ENCODE measurements around the gene ARGFX. TPM values are rescaled to one million over a fixed set of nuclear protein-coding genes. Genes with fewer than 3 reads are reported as not detected.
"Not testable (repeated sequence)": the region's sequence is repeated elsewhere in the genome, so short reads cannot be mapped to it uniquely, and the experiment has no call there.

ARGFX gene
- polyA plus RNA-seq, 10 donors: 0.15 TPM; not detected in 9

GRCh38 chr3:121598564-121598963 lies 30.8 kb downstream of the ARGFX start:
- no peak for DNase-seq

GRCh38 chr3:121599900-121600299 lies 32.2 kb downstream of the ARGFX start:
- not testable (repeated sequence) for DNase-seq

- peak in 1 of 3 donors; percentile 2 for DNase-seq
Observed at GRCh38 chr3:121601212-121601812, 33.6 kb downstream of the ARGFX start.

- no peak for DNase-seq
Observed at GRCh38 chr3:121604759-121605158, 37.0 kb downstream of the ARGFX start.

- DNase-seq: no peak
Observed at GRCh38 chr3:121606106-121606505, 38.4 kb downstream of the ARGFX start.

Other genes starting within 250 kb of the ARGFX start
- gene POLQ, start 22.0 kb upstream of the ARGFX start, polyA plus RNA-seq (ENCODE audit: insufficient read length in 10 of 10): 1 to 10 TPM; 2.4 to 4.9 (median 3.1) TPM
- gene FBXO40, start 25.4 kb downstream of the ARGFX start, polyA plus RNA-seq (ENCODE audit: insufficient read length in 10 of 10): 1 to 10 TPM; 2.0 to 5.1 (median 2.4) TPM
- gene HCLS1, start 93.0 kb downstream of the ARGFX start, polyA plus RNA-seq (ENCODE audit: insufficient read length in 10 of 10): 10 to 100 TPM in 1 of 10 donors, 1 to 10 TPM in 9; 4.2 to 21.2 (median 7.2) TPM
- gene GOLGB1, start 181.8 kb downstream of the ARGFX start, polyA plus RNA-seq (ENCODE audit: insufficient read length in 10 of 10): 10 to 100 TPM; 37.1 to 52.3 (median 42.8) TPM